Cardiac septum (tissue), 1 donor: ENCODE results near the gene GNB5. TPM values are rescaled to one million over a fixed set of nuclear protein-coding genes. Genes with fewer than 3 reads are reported as not detected.
A peak's percentile ranks its signal among the peaks of the same experiment; 100 is the strongest.

Experiments
- DNase-seq: peaks from one replicate; pipeline ENCODE4 v3.0.0-alpha.2; 2020; ENCODE audit warnings: low spot score
- intact Hi-C: fragments of 100-400 bp; cut with DNase I; formaldehyde crosslinking; loops from one replicate; pipeline ENCODE4 v1.14.0; 2022
- total RNA-seq: library from RNA; stranded (reverse); fragmentation: NEBNext Ultra II Directional; extraction: Animal tissue kit (Norgen Biotek cat#: 25700); gene quantifications from one replicate; pipeline ENCODE4 v1.2.1, GENCODE V29; 2021
- donor health status: DM: no; HTN: no; CAD: no.

Gene GNB5
- total RNA-seq, 1 donor from 2014 or later = 9.7 TPM

- intact Hi-C loops = no loop called here
Measured at GRCh38 chr15:52080031-52080430, 111.2 kb downstream of the GNB5 start.

DNA sequence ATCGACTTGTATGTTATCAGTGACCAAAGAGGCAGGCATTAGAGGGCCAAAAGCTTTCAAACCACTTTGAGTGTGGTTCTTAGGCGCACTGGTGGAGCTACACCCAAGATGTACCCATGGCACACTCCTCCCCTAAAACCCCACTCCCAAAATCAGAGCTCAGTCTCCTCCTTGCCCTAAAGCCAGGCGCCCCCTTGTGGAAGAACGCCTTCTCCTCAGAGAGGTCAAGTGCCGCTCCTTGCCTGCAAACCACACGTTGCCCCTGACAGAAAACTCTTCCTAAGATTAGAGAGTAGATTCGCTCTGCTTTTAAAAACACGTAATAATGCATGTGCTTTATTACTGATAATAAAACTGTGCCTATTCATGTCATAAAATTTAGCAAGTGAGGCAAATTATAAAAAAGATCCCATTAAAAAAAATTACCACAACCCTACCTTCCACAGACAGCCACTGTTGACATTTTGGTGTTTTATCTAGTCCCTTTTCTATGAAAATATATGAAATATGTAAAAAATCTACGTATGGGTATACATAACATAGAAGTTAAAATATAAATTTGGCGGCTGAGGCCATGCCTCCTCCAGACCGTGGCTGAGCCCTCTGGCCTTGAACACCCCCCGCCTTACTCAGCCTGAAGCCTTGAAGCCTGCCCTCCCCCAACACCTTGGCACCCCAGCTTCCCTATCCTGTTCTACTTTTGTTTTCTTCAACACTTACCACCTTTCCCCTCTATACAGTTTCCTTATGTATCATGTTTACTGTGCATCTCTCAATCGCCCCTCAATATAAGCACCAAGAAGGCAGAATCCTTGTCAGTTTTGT, 112.1 kb downstream of the GNB5 start:
- intact Hi-C loops = loop anchor here (5.0 kb wide), 1 partner anchor 97 kb away; no protein-coding TSS in a partner anchor
- peak; percentile 82 for DNase-seq

More at GRCh38 chr15:52080031-52080430, 111.2 kb downstream of the GNB5 start:
- no peak for DNase-seq

DNA sequence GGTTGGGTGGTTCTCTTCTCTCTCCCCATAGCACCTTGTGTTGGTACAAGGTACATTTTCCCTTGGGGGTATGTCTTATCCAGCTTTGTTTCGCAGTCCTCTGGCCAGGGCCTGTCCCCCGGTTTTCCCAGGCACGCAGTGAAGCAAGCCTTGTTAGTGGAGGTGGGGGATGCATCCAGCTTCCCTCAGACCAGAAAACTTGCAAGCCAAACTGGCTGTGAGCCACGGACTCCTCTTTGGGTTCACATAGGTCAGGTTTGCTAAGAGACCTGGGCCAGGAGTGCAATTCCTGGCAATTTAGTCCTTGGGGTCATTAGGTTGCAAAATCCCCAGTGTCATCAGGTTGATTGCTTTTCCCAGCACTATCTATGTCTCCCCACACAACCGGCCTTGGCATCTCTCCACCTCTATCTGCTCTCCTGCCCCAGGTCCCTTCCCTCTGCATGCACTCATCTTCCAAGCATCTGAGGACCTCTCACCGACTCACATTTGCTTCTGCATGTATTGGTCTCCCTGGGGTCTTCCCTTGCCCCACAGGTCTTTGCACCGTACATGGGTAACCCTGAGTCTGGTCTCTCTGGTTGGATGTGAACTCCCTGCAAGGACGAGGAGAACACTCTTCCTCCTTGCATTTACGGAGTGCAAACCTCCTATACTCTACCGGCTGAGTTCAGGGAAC, 112.9 kb downstream of the GNB5 start:
- DNase-seq = no peak
- intact Hi-C loops = loop anchor here (5.0 kb wide), 1 partner anchor 96 kb away; no protein-coding TSS in a partner anchor

DNA sequence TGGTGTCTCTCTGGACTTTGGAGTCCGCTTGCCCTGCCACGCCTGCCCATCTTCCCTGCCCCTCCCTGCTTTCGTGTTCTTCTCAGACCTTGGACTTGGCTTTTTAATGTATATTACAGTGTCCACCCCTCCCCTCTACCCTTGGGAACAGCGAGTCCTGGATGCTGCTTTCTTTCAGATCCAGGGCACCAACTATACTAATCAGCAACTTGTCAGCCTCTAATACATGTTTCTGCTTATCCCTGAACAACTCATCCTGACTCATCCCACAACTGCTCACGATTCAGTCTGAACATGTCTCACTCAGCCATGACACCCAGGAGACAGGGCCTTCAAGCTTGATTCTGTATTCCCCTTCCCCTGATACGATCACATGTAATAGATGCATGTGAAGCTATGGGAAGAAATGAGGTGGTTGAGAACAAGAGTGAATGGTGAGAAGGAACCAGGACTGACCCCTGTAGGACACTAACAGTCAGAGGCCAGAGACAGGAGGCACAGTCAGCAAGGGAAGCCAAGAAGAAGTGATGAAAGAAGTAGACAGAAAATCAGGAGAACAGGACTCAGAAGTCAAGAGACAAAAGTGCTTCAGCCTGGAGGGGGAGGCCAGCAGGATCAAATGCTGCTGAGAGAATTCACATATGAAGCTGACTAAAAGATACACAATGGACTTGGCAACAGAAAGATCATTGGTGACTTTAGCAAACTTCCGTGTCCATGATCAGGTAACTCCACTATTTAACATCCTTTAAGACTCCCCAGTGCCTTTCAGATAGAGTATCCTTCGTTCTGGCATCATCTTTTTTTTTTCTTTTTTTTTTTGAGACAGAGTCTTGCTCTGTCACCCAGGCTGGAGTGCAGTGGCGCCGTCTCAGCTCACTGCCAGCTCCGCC, 114.1 kb downstream of the GNB5 start:
- DNase-seq = no peak
- intact Hi-C loops = loop anchor here (5.0 kb wide), 1 partner anchor 95 kb away; no protein-coding TSS in a partner anchor

GRCh38 chr15:52071570-52071969, 119.6 kb downstream of the GNB5 start:
- intact Hi-C loops = no loop called here
- DNase-seq = no peak

- no peak for DNase-seq
- intact Hi-C loops = no loop called here
Measured at GRCh38 chr15:52069559-52069958, 121.6 kb downstream of the GNB5 start.

DNA sequence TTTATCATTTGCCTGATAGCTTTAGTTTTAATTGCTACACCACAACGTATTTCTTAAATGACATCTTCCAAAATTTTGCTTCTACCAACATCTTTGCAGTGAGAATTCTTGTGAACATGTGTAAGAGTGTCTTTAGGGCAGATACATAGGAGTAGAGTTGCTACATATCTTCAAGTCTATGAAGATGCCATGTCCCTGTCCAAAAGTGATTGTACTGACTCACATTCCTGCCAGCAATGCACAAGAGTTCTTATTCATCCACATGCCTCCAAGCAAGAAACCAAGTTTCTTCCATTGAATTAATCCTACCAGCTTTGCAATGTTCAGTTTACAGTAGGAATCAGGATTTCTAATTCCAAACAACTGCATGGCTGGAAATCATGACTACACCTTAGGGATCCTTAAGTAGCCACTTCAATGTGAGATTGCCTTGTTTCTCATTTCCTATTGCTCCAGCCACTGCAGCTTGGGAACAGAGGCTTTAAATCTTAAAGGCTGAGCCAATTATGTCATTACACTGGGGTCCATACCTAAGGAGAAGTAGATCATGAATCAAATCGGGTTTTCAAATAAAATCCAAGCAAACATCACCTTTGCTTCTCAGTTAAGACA, 123.1 kb downstream of the GNB5 start:
- intact Hi-C loops = no loop called here
- no peak for DNase-seq

DNA sequence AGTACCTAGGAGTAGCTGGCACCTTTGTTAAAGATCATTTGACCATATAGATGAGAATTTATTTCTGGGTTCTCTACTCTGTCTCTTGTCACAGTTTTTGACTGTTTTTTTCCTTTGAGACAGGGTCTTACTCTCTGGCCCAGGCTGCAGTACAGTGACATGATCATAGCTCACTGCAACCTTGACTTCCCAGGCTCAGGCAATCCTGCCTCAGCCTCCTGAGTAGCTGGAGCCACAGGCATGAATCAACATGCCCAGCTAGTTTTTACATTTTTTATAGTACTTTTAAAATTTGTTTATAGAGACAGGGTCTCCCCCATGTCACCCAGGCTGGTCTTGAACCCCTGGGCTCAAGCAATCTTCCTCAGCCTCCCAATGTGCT, 123.7 kb downstream of the GNB5 start:
- no peak for DNase-seq
- intact Hi-C loops = no loop called here

GRCh38 chr15:52066842-52067544, 124.2 kb downstream of the GNB5 start:
- intact Hi-C loops = no loop called here
- no peak for DNase-seq

Other genes starting within 250 kb of the GNB5 start
- gene LEO1, start 219.6 kb downstream of the GNB5 start, total RNA-seq = 7.0 TPM
- 20.1 TPM for gene MAPK6, start 172.2 kb downstream of the GNB5 start, total RNA-seq
- gene BCL2L10, start 78.6 kb downstream of the GNB5 start, total RNA-seq = not detected
- gene MYO5C, start 104.4 kb upstream of the GNB5 start, total RNA-seq = 2.0 TPM